Uterine smooth muscle cell (primary cell): Measurements from ENCODE around the gene PPP1R15B. TPM values are rescaled to one million over a fixed set of nuclear protein-coding genes. Genes with fewer than 3 reads are reported as not detected.

Source experiments
- total RNA-seq: library from RNA; depleted of rRNA; stranded (reverse); fragments of >200 nt; gene quantifications from 2 replicates; pipeline ENCODE4 v1.2.3, GENCODE V29; 2014

The PPP1R15B gene
- total RNA-seq: 29.1 and 33.1 TPM in 2 replicates

GRCh38 chr1:204411451-204412204, at the start of gene PPP1R15B:
Gene PPP1R15B (minus strand): TSS chr1:204411817. CDS start chr1:204411411, 406 bp downstream.

DNA sequence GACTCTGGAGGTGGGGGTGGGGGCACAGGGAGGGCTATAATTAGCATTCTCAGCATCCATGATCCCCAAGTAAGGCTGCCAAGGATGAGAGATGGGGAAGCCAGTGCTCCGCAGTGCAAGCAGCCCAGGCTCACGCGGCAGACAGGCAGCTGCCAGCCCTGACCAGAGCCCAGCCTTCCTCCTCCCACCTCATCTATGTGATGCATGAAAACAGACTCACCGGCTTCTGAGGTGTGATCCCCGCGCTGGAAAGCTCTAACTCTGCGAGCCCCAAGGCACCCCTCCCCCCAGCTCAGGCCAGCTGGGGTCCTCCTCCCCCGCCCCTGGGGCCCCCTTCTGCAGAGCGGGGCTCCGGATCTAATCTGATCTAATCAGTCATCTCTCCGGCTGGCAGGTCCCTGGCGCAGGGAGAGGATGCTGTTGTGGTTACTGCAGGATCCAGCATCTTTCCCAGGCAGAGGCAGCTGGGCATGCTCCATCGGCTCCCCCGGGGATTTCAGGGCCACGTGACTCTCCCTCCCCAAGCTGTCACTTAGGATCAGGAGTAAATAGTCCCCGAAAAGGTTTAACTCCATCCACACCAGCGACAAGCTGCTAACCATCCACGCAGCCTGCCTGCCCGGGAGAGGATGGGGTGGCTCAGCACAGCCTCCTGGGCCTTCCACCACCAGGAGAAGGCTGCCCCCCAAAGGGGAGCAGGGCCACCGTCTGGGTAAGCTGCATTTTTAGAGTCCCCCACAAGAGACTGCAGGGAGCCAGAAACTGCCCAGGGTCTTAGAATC, 52.0 kb downstream of the PPP1R15B start, which contains the start of gene PLEKHA6:
TSS of gene PLEKHA6 (minus strand) at position 456 of the 782 bp plus-strand sequence. CDS start 86,202 bp downstream, outside the sequence.

Other genes with a start within 250 kb of the PPP1R15B start
- 0.62 and 0.77 TPM in 2 replicates for gene REN, start 245.5 kb downstream of the PPP1R15B start, total RNA-seq
- gene KISS1, start 215.3 kb downstream of the PPP1R15B start, total RNA-seq: 0.22 and 0.37 TPM in 2 replicates
- not detected in 2 replicates for gene GOLT1A, start 197.8 kb downstream of the PPP1R15B start, total RNA-seq
- 1.2 and 1.6 TPM in 2 replicates for gene PLEKHA6, start 51.9 kb downstream of the PPP1R15B start, total RNA-seq
- gene PIK3C2B, start 83.0 kb upstream of the PPP1R15B start, total RNA-seq: 2.0 TPM in 2 replicates
- 37.6 and 40.5 TPM in 2 replicates for gene MDM4, start 104.6 kb upstream of the PPP1R15B start, total RNA-seq